Brain microvascular endothelial cell (primary cell): ENCODE results near the gene MICB.
"Not testable (repeated sequence)": the region's sequence is repeated elsewhere in the genome, so short reads cannot be mapped to it uniquely, and the experiment has no call there.

Source experiments
- DNase-seq: peaks from one replicate; pipeline ENCODE4 v3.0.0-alpha.2; 2020
- H3K27ac ChIP-seq: fragments of 250-450 bp; sonication (Bioruptor Pico); 2 replicates; pipeline ENCODE4 v1.5.1; 2020; ENCODE audit warnings: mild to moderate bottlenecking, moderate library complexity
- H3K27me3 ChIP-seq: fragments of 250-450 bp; sonication (Bioruptor Pico); replicated peaks from 2 replicates; pipeline ENCODE4 v1.5.1; 2020; ENCODE audit warnings: mild to moderate bottlenecking
- H3K36me3 ChIP-seq: fragments of 250-450 bp; sonication (Bioruptor Pico); replicated peaks from 2 replicates; pipeline ENCODE4 v1.5.1; 2020; ENCODE audit warnings: mild to moderate bottlenecking
- H3K4me3 ChIP-seq: 2 replicates; pipeline ENCODE4 v1.5.1; 2011; ENCODE audit warnings: low read depth, mild to moderate bottlenecking, control low read depth, low read length, moderate library complexity
- CTCF ChIP-seq: IDR thresholded peaks from 2 replicates; pipeline ENCODE4 v1.5.1; 2011; ENCODE audit warnings: low read depth, mild to moderate bottlenecking, moderate library complexity, low read length, control low read depth, inconsistent platforms; ENCODE audit errors: missing control alignments
- in situ Hi-C: cut with HindIII; loops from 2 replicates; pipeline ENCODE4 v1.10.0; 2017; ENCODE audit warnings: low sequenced_read_pairs, low pct_ligation_motif_present

MICB gene

GRCh38 chr6:31485055-31485454, 12.9 kb upstream of the MICB start:
- Histone ChIP-seq H3K27me3 (no peaks in the 10 kb centered on the region), H3K36me3 (no peaks in the 10 kb centered on the region), H3K27ac (no peak overlapping the region), H3K4me3 (no peak overlapping the region)
- no peak for TF ChIP-seq CTCF
- in situ Hi-C loops = no loop called here
- DNase-seq = no peak

GRCh38 chr6:31486065-31486837, 11.7 kb upstream of the MICB start:
- H3K27ac ChIP-seq, DNase-seq, in situ Hi-C loops, H3K27me3 ChIP-seq, H3K4me3 ChIP-seq, H3K36me3 ChIP-seq: not testable (repeated sequence)

GRCh38 chr6:31487674-31488073, 10.3 kb upstream of the MICB start:
- H3K27ac ChIP-seq, in situ Hi-C loops, H3K27me3 ChIP-seq, DNase-seq, H3K4me3 ChIP-seq, H3K36me3 ChIP-seq: not testable (repeated sequence)

- H3K27me3 ChIP-seq = no peaks in the 10 kb centered on the region
- TF ChIP-seq CTCF = no peak
- H3K4me3 ChIP-seq = no peak overlapping the region
- DNase-seq = no peak
- no peaks in the 10 kb centered on the region for H3K36me3 ChIP-seq
- in situ Hi-C loops = no loop called here
- no peak overlapping the region for H3K27ac ChIP-seq
Observed at GRCh38 chr6:31489086-31489485, 8.9 kb upstream of the MICB start.

GRCh38 chr6:31490115-31490873, 7.7 kb upstream of the MICB start:
- no peak for DNase-seq
- H3K27me3 ChIP-seq = no peaks in the 10 kb centered on the region
- in situ Hi-C loops = no loop called here
- no peak for TF ChIP-seq CTCF
- H3K36me3 ChIP-seq = no peaks in the 10 kb centered on the region
- no peak overlapping the region for H3K4me3 ChIP-seq
- H3K27ac ChIP-seq = no peak overlapping the region

GRCh38 chr6:31493550-31493874, 4.4 kb upstream of the MICB start:
- in situ Hi-C loops, H3K27ac ChIP-seq, DNase-seq, H3K27me3 ChIP-seq, H3K36me3 ChIP-seq: not testable (repeated sequence)
- peak overlapping the region; percentile 54 for H3K4me3 ChIP-seq

GRCh38 chr6:31493875-31494694, 3.9 kb upstream of the MICB start:
- Histone ChIP-seq H3K4me3 (peak overlapping the region; percentile 54), H3K36me3 (no peaks in the 10 kb centered on the region), H3K27ac (peak overlapping the region; percentile 93), H3K27me3 (no peaks in the 10 kb centered on the region)
- in situ Hi-C loops = no loop called here
- peak; percentile 85 for TF ChIP-seq CTCF
- DNase-seq = peak; percentile 79
